Stomach (tissue), 4 donors: ENCODE data around the gene GPR87.

Experiments used
- CTCF ChIP-seq, 7 experiments: fragments of 450-650 bp in 4 of 7; fragments of 200-600 bp in 3 of 7; sonication (generic) in 3 of 7; IDR thresholded peaks; one replicate each; pipeline ENCODE4 v1.5.1; 2016 to 2019; ENCODE audit warnings: antibody characterized with exemption in 7 of 7, control low read depth in 2 of 7, mild to moderate bottlenecking in 1 of 7
- POLR2A ChIP-seq, 4 donors: fragments of 450-650 bp; IDR thresholded peaks; one replicate each; pipeline ENCODE4 v1.6.1; 2016; ENCODE audit warnings: antibody characterized with exemption in 4 of 4, control low read depth in 2 of 4, mild to moderate bottlenecking in 1 of 4, moderate library complexity in 1 of 4

DNA sequence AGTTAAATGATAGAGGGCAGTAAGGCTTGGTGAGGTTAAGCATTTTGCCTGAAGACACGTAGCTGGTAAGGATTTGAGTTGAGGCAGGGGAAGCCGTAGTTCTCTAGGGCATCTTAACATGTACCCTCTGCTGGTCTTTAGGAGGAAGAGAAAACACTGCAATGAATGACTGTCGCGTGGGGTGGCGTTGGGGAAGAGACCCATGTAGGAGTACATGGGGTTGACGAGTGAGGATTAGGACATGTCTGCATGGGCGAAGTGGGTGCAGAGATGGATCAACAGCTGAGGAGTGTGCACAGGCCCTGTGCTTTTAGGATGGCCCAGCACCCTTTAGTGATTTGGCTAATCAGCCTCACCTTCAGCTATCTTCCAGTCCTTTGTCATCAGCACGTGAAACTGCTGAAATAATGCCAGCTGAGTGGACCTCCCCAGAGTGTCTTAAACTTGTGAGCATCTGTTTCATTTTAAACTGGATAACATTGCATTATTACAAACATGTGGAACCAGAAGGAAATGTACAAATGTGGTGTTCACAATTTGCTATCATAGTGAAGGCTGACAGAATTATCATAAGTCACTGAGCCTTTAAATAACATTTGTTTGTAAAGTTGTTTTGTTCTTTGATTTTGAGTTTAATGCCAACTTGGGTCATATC, 53.6 kb downstream of the GPR87 start:
- TF ChIP-seq CTCF (IDR thresholded peaks at IDR 0.05) = no peak
- TF ChIP-seq POLR2A (IDR thresholded peaks at IDR 0.05) = no peak
